Coronary artery (tissue), 2 donors: ENCODE data around the gene KANK2.

ENCODE experiments used
- DNase-seq: peaks from one replicate; pipeline ENCODE4 v3.0.0-alpha.2; 2017; ENCODE audit warnings: low spot score
- H3K27ac ChIP-seq, 2 donors: fragments of 200-600 bp; sonication (generic); one replicate each; pipeline ENCODE4 v1.5.1; 2016 to 2019
- H3K4me3 ChIP-seq: fragments of 200-600 bp; sonication (generic); 2 replicates; pipeline ENCODE4 v1.5.1; 2016; ENCODE audit warnings: mild to moderate bottlenecking, moderate library complexity
- CTCF ChIP-seq: fragments of 200-600 bp; sonication (generic); IDR thresholded peaks from one replicate; pipeline ENCODE4 v1.5.1; 2019; ENCODE audit warnings: antibody characterized with exemption

The KANK2 gene

GRCh38 chr19:11240008-11240444 is 42.7 kb upstream of the KANK2 start:
- DNase-seq: no peak

GRCh38 chr19:11239377-11240000 is 42.1 kb upstream of the KANK2 start, which contains the start of gene ANGPTL8:
TSS of gene ANGPTL8 (plus strand) at chr19:11239619. CDS start at chr19:11239638, 19 bp downstream.
- Histone ChIP-seq H3K27ac (no peak within 1 kb of the TSS), H3K4me3 (no peak within 1 kb of the TSS)
- no peak for TF ChIP-seq CTCF
- DNase-seq: no peak

More at GRCh38 chr19:11240008-11240444, 42.7 kb upstream of the KANK2 start:
- no peak overlapping the region for H3K4me3 ChIP-seq
- no peak for TF ChIP-seq CTCF
- no peak overlapping the region for H3K27ac ChIP-seq

GRCh38 chr19:11238781-11239376 is 41.5 kb upstream of the KANK2 start:
- Histone ChIP-seq H3K4me3 (no peak overlapping the region), H3K27ac (no peak overlapping the region)
- DNase-seq: no peak
- no peak for TF ChIP-seq CTCF

GRCh38 chr19:11238041-11238440 is 40.7 kb upstream of the KANK2 start:
- Histone ChIP-seq H3K27ac (no peak overlapping the region), H3K4me3 (no peak overlapping the region)
- no peak for DNase-seq
- TF ChIP-seq CTCF: no peak

GRCh38 chr19:11237321-11237720 is 40.0 kb upstream of the KANK2 start:
- no peak overlapping the region for H3K27ac ChIP-seq
- H3K4me3 ChIP-seq: no peak overlapping the region
- no peak for DNase-seq
- no peak for TF ChIP-seq CTCF

- Histone ChIP-seq H3K27ac (no peak overlapping the region), H3K4me3 (no peak overlapping the region)
- DNase-seq: no peak
- TF ChIP-seq CTCF: no peak
Observed at GRCh38 chr19:11236324-11237301, 39.3 kb upstream of the KANK2 start.
